MCF 10A (cell line): Measurements from ENCODE around the gene RMI2. TPM values are rescaled to one million over a fixed set of nuclear protein-coding genes. Genes with fewer than 3 reads are reported as not detected.

ENCODE experiments used
- BruUV-seq: library from RNA; stranded (reverse); fragments of 400-500 nt; replicated peaks from 2 replicates; lab custom pipeline; 2021; lab: Mats Ljungman, UMichigan
- CTCF ChIA-PET: fragments of 300-600 bp; sonication (Branson Sonifier 250); formaldehyde crosslinking; extraction: SDS; loops from one replicate; lab custom pipeline; 2021; ENCODE audit warnings: antibody characterized with exemption, inconsistent platforms; lab: Yijun Ruan, JAX
- POLR2A ChIA-PET: fragments of 300-600, 350-650 bp; sonication (Branson Sonifier 250); formaldehyde crosslinking; extraction: SDS; loops from one replicate; lab custom pipeline; 2020; ENCODE audit warnings: antibody characterized with exemption, inconsistent platforms; lab: Yijun Ruan, JAX
- DNase-seq: peaks from one replicate; pipeline ENCODE4 v3.0.0-alpha.2; 2018; ENCODE audit not compliant: unreplicated experiment
- H3K27ac Mint-ChIP-seq: one replicate; pipeline ENCODE4 v1.8.0; 2022; ENCODE audit warnings: mild to moderate bottlenecking, low read depth, mixed read lengths; ENCODE audit not compliant: unreplicated experiment
- H3K27me3 Mint-ChIP-seq: one replicate; pipeline ENCODE4 v1.8.0; 2022; ENCODE audit warnings: mixed read lengths; ENCODE audit not compliant: insufficient read depth, unreplicated experiment
- H3K36me3 Mint-ChIP-seq: one replicate; pipeline ENCODE4 v1.8.0; 2022; ENCODE audit warnings: mild to moderate bottlenecking, moderate library complexity, mixed read lengths; ENCODE audit not compliant: insufficient read depth, unreplicated experiment
- H3K4me1 Mint-ChIP-seq: one replicate; pipeline ENCODE4 v1.8.0; 2022; ENCODE audit warnings: mixed read lengths; ENCODE audit not compliant: insufficient read depth, unreplicated experiment
- H3K4me3 Mint-ChIP-seq: one replicate; pipeline ENCODE4 v1.8.0; 2022; ENCODE audit warnings: mild to moderate bottlenecking, moderate library complexity, mixed read lengths; ENCODE audit not compliant: unreplicated experiment
- H3K9me3 Mint-ChIP-seq: one replicate; pipeline ENCODE4 v1.8.0; 2022; ENCODE audit warnings: mixed read lengths; ENCODE audit not compliant: unreplicated experiment
- CTCF ChIP-seq: fragments of 200-600 bp; IDR thresholded peaks from one replicate; pipeline ENCODE4 v1.8.0; 2022; ENCODE audit warnings: antibody characterized with exemption, mild to moderate bottlenecking; ENCODE audit not compliant: unreplicated experiment
- intact Hi-C: fragments of 100-400 bp; cut with micrococcal nuclease; formaldehyde crosslinking; loops from 2 replicates; pipeline ENCODE4 v1.14.1; 2022
- total RNA-seq: library from RNA; stranded (reverse); gene quantifications from 2 replicates; pipeline ENCODE4 v1.2.3, GENCODE V29; 2022

Gene RMI2
- total RNA-seq, 1 experiment from 2014 or later: 6.6 TPM

DNA sequence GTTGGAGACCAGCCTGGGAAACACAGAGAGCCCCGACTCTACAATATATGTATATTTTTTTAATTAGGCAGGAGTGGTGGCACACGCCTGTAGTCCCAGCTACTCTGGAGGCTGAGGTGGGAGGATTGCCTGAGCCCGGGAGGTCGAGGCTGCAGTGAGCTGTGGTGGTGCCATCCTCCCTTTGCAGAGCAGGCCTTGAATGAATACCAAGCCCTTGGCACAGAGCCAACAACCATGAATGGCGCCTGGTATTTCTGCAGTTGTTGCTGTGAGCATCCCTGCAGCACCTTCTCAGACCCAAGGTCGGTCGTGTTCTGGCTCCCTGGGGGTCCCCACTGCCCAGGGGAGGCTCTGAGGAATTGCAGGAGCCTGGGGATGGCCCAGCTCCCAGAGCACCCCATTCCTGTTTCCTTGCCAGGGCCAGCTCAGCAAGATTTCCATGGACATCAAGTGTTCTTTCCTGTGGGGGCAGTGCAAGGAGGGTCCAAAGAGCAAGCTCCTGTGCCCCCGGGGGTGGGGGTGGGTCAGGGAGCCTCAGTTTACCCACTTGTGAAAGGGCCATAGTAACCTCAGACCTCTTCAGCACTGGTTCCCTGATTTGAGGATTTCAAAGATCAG lies 25.6 kb upstream of the RMI2 start:
- H3K36me3 Mint-ChIP-seq: no peaks in the 10 kb centered on the region
- TF ChIP-seq CTCF: no peak
- H3K9me3 Mint-ChIP-seq: no peaks in the 10 kb centered on the region
- no peaks in the 10 kb centered on the region for H3K27me3 Mint-ChIP-seq
- BruUV-seq: no TSS peak
- peak; percentile 52 for DNase-seq
- no peak overlapping the region for H3K4me3 Mint-ChIP-seq
- intact Hi-C loops: no loop called here
- ChIA-PET POLR2A (no interaction called here), CTCF (interaction anchor here (0.5 to 1.2 kb wide), 2 partner anchors 9 to 37 kb away, joined by 3 to 4 read pairs; no protein-coding TSS in a partner anchor)
- no peaks in the 10 kb centered on the region for H3K4me1 Mint-ChIP-seq
- no peak overlapping the region for H3K27ac Mint-ChIP-seq

DNA sequence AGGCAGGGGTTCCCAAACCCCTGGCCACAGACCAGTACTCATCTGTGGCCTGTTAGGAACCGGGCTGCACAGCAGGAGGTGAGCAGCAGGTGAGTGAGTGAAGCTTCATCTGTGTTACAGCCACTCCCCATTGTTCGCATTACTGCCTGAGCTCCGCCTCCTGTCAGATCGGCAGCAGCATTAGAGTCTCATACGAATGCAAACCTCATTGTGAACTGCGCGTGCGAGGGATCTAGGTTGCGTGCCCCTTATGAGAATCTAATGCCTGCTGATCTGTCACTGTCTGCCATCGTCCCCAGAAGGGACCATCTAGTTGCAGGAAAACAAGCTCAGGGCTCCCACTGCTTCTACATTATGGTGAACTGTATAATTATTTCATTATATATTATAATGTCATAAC lies 25.1 kb upstream of the RMI2 start:
- BruUV-seq: no TSS peak
- no peaks in the 10 kb centered on the region for H3K4me1 Mint-ChIP-seq
- ChIA-PET CTCF (no interaction called here), POLR2A (no interaction called here)
- H3K27ac Mint-ChIP-seq: no peak overlapping the region
- H3K4me3 Mint-ChIP-seq: no peak overlapping the region
- intact Hi-C loops: no loop called here
- H3K27me3 Mint-ChIP-seq: no peaks in the 10 kb centered on the region
- TF ChIP-seq CTCF: no peak
- H3K36me3 Mint-ChIP-seq: no peaks in the 10 kb centered on the region
- H3K9me3 Mint-ChIP-seq: no peaks in the 10 kb centered on the region
- no peak for DNase-seq

- no peak for TF ChIP-seq CTCF
- H3K9me3 Mint-ChIP-seq: no peaks in the 10 kb centered on the region
- no TSS peak for BruUV-seq
- DNase-seq: no peak
- H3K27ac Mint-ChIP-seq: no peak overlapping the region
- POLR2A ChIA-PET: no interaction called here
- no peaks in the 10 kb centered on the region for H3K4me1 Mint-ChIP-seq
- H3K27me3 Mint-ChIP-seq: no peaks in the 10 kb centered on the region
- no peaks in the 10 kb centered on the region for H3K36me3 Mint-ChIP-seq
- CTCF ChIA-PET: no interaction called here
- no peak overlapping the region for H3K4me3 Mint-ChIP-seq
- intact Hi-C loops: no loop called here
Measured at GRCh38 chr16:11321662-11322061, 23.6 kb upstream of the RMI2 start.

- H3K27ac Mint-ChIP-seq: no peak overlapping the region
- no peaks in the 10 kb centered on the region for H3K27me3 Mint-ChIP-seq
- TF ChIP-seq CTCF: no peak
- ChIA-PET CTCF (no interaction called here), POLR2A (no interaction called here)
- intact Hi-C loops: no loop called here
- no peaks in the 10 kb centered on the region for H3K9me3 Mint-ChIP-seq
- no TSS peak for BruUV-seq
- no peak for DNase-seq
- no peaks in the 10 kb centered on the region for H3K36me3 Mint-ChIP-seq
- H3K4me3 Mint-ChIP-seq: no peak overlapping the region
- peaks cover 4% of the 10 kb centered on the region for H3K4me1 Mint-ChIP-seq
Measured at GRCh38 chr16:11322823-11323222, 22.4 kb upstream of the RMI2 start.
